SK-N-MC (cell line): ENCODE results near the gene TUT7.
"Not testable (repeated sequence)": the region's sequence is repeated elsewhere in the genome, so short reads cannot be mapped to it uniquely, and the experiment has no call there.

Source experiments
- DNase-seq: peaks from one replicate; pipeline ENCODE4 v3.0.0-alpha.2; 2011; ENCODE audit warnings: low read depth, low spot score
- H3K27ac ChIP-seq: fragments of 200-600 bp; sonication (generic); 2 replicates; pipeline ENCODE4 v1.5.1; 2016; ENCODE audit warnings: mixed run types
- H3K36me3 ChIP-seq: fragments of 200-600 bp; sonication (generic); 2 replicates; pipeline ENCODE4 v1.6.1; 2017; ENCODE audit warnings: antibody characterized with exemption, low read length, mixed read lengths; ENCODE audit not compliant: insufficient read depth
- H3K4me3 ChIP-seq: fragments of 200-600 bp; sonication (generic); 2 replicates; pipeline ENCODE4 v1.5.1; 2016
- H3K9ac ChIP-seq: fragments of 200-600 bp; sonication (generic); 2 replicates; pipeline ENCODE4 v1.8.0; 2017; ENCODE audit warnings: mixed run types, mixed read lengths; ENCODE audit not compliant: insufficient read length
- H3K9me3 ChIP-seq: fragments of 200-600 bp; sonication (generic); 2 replicates; pipeline ENCODE4 v1.6.1; 2017; ENCODE audit warnings: low read depth, mild to moderate bottlenecking, antibody characterized with exemption, low read length, moderate library complexity, mixed read lengths
- EZH2 ChIP-seq: fragments of 200-600 bp; sonication (generic); IDR thresholded peaks from one replicate; pipeline ENCODE4 v1.6.1; 2017; ENCODE audit warnings: antibody characterized with exemption
- FOXP2 ChIP-seq: optimal IDR thresholded peaks from 2 replicates; pipeline ENCODE3; 2011; ENCODE audit warnings: mild to moderate bottlenecking, moderate library complexity; ENCODE audit not compliant: insufficient read depth; ENCODE audit errors: extremely low read length, control extremely low read depth
- POLR2AphosphoS5 ChIP-seq: IDR thresholded peaks from 2 replicates; pipeline ENCODE4 v1.6.1; 2012; ENCODE audit warnings: mild to moderate bottlenecking, low read depth, low read length, borderline replicate concordance

TUT7 gene

GRCh38 chr9:86301686-86302085, 52.5 kb downstream of the TUT7 start:
- no peak for DNase-seq
- Histone ChIP-seq H3K9ac (no peak overlapping the region), H3K9me3 (no peaks in the 10 kb centered on the region), H3K4me3 (no peak overlapping the region), H3K36me3 (peaks cover 73% of the 10 kb centered on the region), H3K27ac (no peak overlapping the region)
- TF ChIP-seq EZH2 (no peak), POLR2AphosphoS5 (no peak), FOXP2 (no peak)

DNA sequence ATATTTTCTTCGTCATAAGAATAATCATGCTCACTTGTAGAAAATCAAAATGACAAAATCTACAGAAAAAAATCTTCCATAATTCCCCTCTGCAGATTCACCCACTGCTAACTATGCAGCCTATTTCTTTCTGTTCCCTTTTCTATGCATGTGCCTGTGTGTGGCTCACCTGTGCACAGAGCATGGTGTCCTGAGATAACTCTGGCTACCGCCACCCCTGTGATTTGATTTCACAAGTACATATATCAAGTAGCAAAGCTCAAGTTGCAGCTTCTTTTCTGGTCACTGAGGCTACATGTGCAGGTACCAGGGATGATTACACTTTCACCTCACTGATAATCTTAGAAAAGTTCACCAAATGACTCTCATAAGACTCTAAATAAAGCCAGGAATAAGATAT, 53.5 kb downstream of the TUT7 start:
- H3K9me3 ChIP-seq: no peaks in the 10 kb centered on the region
- no peak overlapping the region for H3K9ac ChIP-seq
- H3K27ac ChIP-seq: no peak overlapping the region
- TF ChIP-seq POLR2AphosphoS5 (no peak), EZH2 (no peak), FOXP2 (no peak)
- H3K36me3 ChIP-seq: peaks cover 66% of the 10 kb centered on the region
- no peak for DNase-seq
- no peak overlapping the region for H3K4me3 ChIP-seq

DNA sequence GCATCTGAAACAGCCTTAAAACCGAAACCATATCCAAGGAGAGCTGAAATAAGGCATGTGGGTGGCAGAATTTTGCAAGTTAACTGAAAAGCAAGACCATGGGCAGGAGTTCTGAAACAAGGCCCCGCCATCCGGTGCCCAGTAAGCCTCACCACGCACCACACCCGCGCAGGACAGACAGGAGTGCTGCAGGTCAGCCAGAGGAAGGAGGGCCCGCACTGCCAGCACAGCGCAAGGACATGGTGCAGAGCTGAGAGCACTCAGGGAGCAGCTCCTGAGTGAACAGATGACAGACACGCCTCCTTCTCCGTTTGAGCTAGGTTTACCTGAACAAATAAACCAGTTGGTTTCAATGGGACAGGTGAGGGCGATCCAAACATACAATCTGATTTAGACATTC, 55.3 kb downstream of the TUT7 start:
- no peaks in the 10 kb centered on the region for H3K9me3 ChIP-seq
- H3K36me3 ChIP-seq: peaks cover 51% of the 10 kb centered on the region
- no peak for DNase-seq

GRCh38 chr9:86290341-86290740, 63.9 kb downstream of the TUT7 start:
- not testable (repeated sequence) for H3K36me3 ChIP-seq, H3K27ac ChIP-seq, H3K9ac ChIP-seq, DNase-seq, H3K9me3 ChIP-seq, H3K4me3 ChIP-seq

More for the DNA sequence above, 55.3 kb downstream of the TUT7 start:
- Histone ChIP-seq H3K27ac (no peak overlapping the region), H3K4me3 (no peak overlapping the region), H3K9ac (no peak overlapping the region)
- TF ChIP-seq EZH2 (no peak), POLR2AphosphoS5 (no peak)

DNA sequence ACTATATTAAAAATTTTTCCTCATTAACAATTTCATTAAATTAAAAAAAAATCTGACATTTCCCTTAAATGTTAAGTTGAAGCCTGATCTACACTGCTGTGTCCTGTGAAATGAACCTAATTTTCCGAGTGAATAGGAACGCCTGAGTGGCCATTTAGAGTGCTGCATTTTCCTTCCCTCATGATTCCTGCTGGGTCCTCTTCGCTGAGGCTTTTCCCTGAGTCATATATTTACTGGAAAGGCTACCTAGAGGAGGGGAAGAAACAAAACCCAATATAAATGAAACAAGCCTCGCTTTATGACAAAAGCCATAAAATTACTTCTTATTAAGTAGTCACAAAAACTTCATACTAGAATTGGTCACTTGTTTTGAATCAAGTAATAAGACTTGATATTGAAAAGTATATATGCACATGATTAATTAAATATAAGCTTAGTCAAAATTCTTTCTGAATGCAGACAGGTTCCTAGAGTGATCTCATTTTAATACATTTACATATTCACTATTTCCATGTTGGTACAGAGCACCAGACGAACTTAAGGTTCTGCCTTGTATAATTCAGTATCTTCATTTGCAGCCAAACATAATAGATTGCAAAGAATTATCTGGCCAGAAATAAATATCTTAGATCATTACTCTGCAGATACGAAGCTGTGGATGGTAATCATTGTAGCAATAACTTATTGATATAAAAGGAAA, 65.6 kb downstream of the TUT7 start:
- no peak overlapping the region for H3K4me3 ChIP-seq
- peak overlapping the region; percentile 57; the same call in 1 of the 2 replicates for H3K27ac ChIP-seq
- no peaks in the 10 kb centered on the region for H3K36me3 ChIP-seq
- H3K9ac ChIP-seq: no peak overlapping the region
- no peak for DNase-seq
- TF ChIP-seq EZH2: no peak
- TF ChIP-seq FOXP2: no peak
- TF ChIP-seq POLR2AphosphoS5: no peak
- H3K9me3 ChIP-seq: no peaks in the 10 kb centered on the region

GRCh38 chr9:86287013-86287412, 67.2 kb downstream of the TUT7 start:
- H3K27ac ChIP-seq: 0 out of 2 replicates have a peak overlapping the region, but pooled peaks have one; percentile 43
- no peak for DNase-seq
- H3K36me3 ChIP-seq: no peaks in the 10 kb centered on the region
- no peak overlapping the region for H3K9ac ChIP-seq
- H3K4me3 ChIP-seq: no peak overlapping the region
- no peaks in the 10 kb centered on the region for H3K9me3 ChIP-seq
- no peak for TF ChIP-seq EZH2
- no peak for TF ChIP-seq FOXP2
- TF ChIP-seq POLR2AphosphoS5: no peak

DNA sequence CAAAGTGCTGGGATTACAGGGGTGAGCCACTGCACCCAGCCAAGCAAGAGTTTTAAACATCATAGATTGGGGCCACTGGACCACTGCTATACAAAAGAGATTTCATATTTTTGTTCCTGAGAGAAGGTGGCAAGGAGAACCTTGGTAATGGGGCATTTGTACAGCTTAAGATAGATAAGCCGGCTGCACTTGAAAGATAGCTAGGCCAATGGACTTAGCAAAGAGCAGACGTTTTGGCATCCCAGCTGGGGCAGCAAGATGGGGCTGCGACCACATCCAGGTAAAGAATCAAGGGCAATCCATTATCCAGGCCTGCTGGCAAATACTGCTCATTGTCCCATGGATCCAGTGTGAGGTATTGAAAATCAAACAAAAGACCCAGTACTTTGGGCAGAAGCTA, 67.9 kb downstream of the TUT7 start:
- 0 out of 2 replicates have a peak overlapping the region, but pooled peaks have one; percentile 43 for H3K27ac ChIP-seq
- no peaks in the 10 kb centered on the region for H3K9me3 ChIP-seq
- no peak overlapping the region for H3K4me3 ChIP-seq
- no peak overlapping the region for H3K9ac ChIP-seq
- no peaks in the 10 kb centered on the region for H3K36me3 ChIP-seq
- TF ChIP-seq FOXP2 (no peak), EZH2 (no peak), POLR2AphosphoS5 (no peak)
- DNase-seq: no peak

DNA sequence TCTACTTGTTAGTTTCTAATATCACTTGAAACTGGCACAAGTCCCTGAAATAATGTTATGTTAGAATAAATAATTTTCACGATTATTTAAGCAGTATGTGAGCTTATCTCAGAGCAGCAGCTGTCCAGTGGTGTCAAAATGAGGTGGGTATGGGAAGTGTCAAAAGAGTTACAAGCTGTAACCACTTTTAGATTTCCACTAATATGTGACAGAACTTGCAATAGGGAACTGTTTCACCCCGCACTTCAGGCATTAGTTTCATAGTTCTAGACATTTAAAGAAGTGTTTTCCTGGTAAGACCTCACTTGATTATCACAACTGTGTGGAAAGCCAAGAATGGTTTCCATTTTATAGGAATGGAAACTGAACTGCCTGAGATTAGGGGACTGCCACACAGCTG, 68.9 kb downstream of the TUT7 start:
- no peak for TF ChIP-seq EZH2
- no peak for TF ChIP-seq POLR2AphosphoS5
- TF ChIP-seq FOXP2: no peak
- Histone ChIP-seq H3K9ac (no peak overlapping the region), H3K36me3 (0 out of 2 replicates have a peak, but pooled peaks cover 3% of the 10 kb centered on the region), H3K27ac (peak overlapping the region; percentile 33), H3K9me3 (no peaks in the 10 kb centered on the region), H3K4me3 (no peak overlapping the region)
- DNase-seq: no peak

DNA sequence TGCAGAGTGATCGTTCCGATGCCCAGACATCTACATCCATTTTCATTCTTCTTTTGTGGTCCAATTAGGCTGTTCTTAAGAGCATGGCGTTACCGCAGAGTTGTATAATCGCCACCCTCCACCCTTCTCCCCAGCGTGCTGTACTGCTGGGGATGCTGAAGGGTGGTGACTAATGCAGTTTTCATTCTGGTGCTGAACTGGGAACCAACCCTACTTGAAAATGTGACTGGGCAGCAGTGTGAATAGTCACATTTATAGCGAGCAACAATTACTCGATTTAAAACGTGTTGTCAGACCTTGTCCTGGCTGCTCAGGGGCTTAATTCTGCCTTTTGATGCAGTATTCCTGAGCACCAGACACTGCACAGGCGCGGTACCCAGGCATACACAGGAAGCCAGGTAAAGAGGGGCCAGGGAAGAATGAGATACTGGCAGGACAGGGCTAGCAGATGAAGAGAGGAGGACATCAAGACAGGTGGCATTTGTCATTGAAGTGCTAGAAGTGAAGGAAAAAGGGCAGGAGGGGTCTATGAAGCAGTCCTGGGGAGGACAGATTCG, 71.2 kb downstream of the TUT7 start:
- Histone ChIP-seq H3K4me3 (peak overlapping the region; percentile 98), H3K27ac (no peak overlapping the region), H3K9ac (peak overlapping the region; percentile 11), H3K36me3 (peaks cover 15% of the 10 kb centered on the region), H3K9me3 (no peaks in the 10 kb centered on the region)
- no peak for DNase-seq
- TF ChIP-seq POLR2AphosphoS5 (no peak), FOXP2 (no peak), EZH2 (no peak)
